ENCODE measurements around the gene RPP40.

RPP40 gene

DNA sequence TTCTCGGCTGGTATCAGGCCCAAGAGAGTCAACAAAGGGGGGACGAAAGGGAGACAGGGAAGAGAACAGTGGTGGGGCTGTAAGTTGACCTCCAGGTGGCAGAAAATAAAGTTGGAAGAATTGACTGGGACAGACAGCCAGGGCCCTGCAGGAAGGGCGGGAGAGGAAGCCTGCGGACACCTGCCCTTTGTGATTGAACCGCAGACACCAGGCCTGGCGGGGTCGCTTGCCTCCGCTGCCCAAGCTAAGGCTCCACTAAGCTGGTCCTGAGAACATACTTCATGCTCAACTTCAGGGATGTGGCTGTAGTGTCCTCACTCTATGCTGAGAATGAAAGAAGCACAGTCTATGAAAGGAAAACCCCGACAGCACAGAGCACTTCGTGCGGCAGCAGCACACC, 53.8 kb downstream of the RPP40 start:
- TF ChIP-seq FOXP2 (optimal IDR thresholded peaks at IDR 0.05; ENCODE audit: borderline replicate concordance, extremely low read depth, extremely low read length, insufficient read depth): no peak
- no peak for TF ChIP-seq POLR2AphosphoS5 (IDR thresholded peaks at IDR 0.05; ENCODE audit: low read depth, low read length)
- no peak for TF ChIP-seq SIN3A (IDR thresholded peaks at IDR 0.05; ENCODE audit: borderline replicate concordance, insufficient read depth, low read length)
- TF ChIP-seq TAF1 (IDR thresholded peaks at IDR 0.05; ENCODE audit: borderline replicate concordance, insufficient read depth, low read length): no peak
- TF ChIP-seq, protein P1, sequence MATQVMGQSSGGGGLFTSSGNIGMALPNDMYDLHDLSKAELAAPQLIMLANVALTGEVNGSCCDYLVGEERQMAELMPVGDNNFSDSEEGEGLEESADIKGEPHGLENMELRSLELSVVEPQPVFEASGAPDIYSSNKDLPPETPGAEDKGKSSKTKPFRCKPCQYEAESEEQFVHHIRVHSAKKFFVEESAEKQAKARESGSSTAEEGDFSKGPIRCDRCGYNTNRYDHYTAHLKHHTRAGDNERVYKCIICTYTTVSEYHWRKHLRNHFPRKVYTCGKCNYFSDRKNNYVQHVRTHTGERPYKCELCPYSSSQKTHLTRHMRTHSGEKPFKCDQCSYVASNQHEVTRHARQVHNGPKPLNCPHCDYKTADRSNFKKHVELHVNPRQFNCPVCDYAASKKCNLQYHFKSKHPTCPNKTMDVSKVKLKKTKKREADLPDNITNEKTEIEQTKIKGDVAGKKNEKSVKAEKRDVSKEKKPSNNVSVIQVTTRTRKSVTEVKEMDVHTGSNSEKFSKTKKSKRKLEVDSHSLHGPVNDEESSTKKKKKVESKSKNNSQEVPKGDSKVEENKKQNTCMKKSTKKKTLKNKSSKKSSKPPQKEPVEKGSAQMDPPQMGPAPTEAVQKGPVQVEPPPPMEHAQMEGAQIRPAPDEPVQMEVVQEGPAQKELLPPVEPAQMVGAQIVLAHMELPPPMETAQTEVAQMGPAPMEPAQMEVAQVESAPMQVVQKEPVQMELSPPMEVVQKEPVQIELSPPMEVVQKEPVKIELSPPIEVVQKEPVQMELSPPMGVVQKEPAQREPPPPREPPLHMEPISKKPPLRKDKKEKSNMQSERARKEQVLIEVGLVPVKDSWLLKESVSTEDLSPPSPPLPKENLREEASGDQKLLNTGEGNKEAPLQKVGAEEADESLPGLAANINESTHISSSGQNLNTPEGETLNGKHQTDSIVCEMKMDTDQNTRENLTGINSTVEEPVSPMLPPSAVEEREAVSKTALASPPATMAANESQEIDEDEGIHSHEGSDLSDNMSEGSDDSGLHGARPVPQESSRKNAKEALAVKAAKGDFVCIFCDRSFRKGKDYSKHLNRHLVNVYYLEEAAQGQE (IDR thresholded peaks at IDR 0.05; ENCODE audit: insufficient read depth in 1 of 2, low read depth in 2 of 2, low read length in 2 of 2): no peak

GRCh38 chr6:4948781-4949450, 54.9 kb downstream of the RPP40 start:
- TF ChIP-seq TAF1 (IDR thresholded peaks at IDR 0.05; ENCODE audit: borderline replicate concordance, insufficient read depth, low read length) (no peak), POLR2AphosphoS5 (IDR thresholded peaks at IDR 0.05; ENCODE audit: low read depth, low read length) (no peak)
- TF ChIP-seq, protein P1 (IDR thresholded peaks at IDR 0.05; ENCODE audit: insufficient read depth in 1 of 2, low read depth in 2 of 2, low read length in 2 of 2): no peak

GRCh38 chr6:4947716-4948115, 56.1 kb downstream of the RPP40 start:
- TF ChIP-seq FOXP2 (optimal IDR thresholded peaks at IDR 0.05; ENCODE audit: borderline replicate concordance, extremely low read depth, extremely low read length, insufficient read depth) (no peak), SIN3A (IDR thresholded peaks at IDR 0.05; ENCODE audit: borderline replicate concordance, insufficient read depth, low read length) (no peak), POLR2AphosphoS5 (IDR thresholded peaks at IDR 0.05; ENCODE audit: low read depth, low read length) (no peak), TAF1 (IDR thresholded peaks at IDR 0.05; ENCODE audit: borderline replicate concordance, insufficient read depth, low read length) (no peak)
- TF ChIP-seq, protein P1 (IDR thresholded peaks at IDR 0.05; ENCODE audit: insufficient read depth in 1 of 2, low read depth in 2 of 2, low read length in 2 of 2): no peak

DNA sequence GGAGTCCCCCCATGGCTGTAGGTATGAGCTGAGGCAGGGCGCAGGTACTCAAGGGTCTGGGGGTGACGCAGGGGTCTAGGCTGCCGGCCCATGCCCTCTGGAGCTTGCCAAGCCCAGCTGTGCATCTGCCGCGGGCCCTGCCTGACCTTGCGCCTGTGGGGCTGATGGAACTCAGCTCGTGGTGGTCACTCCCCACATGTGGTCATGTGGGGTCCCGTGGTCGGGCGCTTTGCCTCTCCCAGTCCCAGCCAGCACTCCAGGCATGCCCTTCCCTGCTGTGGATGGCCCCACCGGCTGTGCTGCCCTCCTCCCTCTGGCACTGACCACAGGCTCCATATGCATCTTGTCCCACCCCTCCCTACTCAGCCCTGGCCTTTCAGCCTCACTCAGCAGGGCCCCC, 57.3 kb downstream of the RPP40 start:
- TF ChIP-seq SIN3A (IDR thresholded peaks at IDR 0.05; ENCODE audit: borderline replicate concordance, insufficient read depth, low read length) (no peak), FOXP2 (optimal IDR thresholded peaks at IDR 0.05; ENCODE audit: borderline replicate concordance, extremely low read depth, extremely low read length, insufficient read depth) (no peak), TAF1 (IDR thresholded peaks at IDR 0.05; ENCODE audit: borderline replicate concordance, insufficient read depth, low read length) (no peak), POLR2AphosphoS5 (IDR thresholded peaks at IDR 0.05; ENCODE audit: low read depth, low read length) (no peak)
- TF ChIP-seq, protein P1 (IDR thresholded peaks at IDR 0.05; ENCODE audit: insufficient read depth in 1 of 2, low read depth in 2 of 2, low read length in 2 of 2): no peak

Data from PFSK-1 (cell line).